Smooth muscle cell (in vitro differentiated cells): ENCODE measurements around the gene WDFY3. TPM values are rescaled to one million over a fixed set of nuclear protein-coding genes. Genes with fewer than 3 reads are reported as not detected.

Experiments
- DNase-seq: peaks from one replicate; lab custom pipeline; 2025; ENCODE audit not compliant: unreplicated experiment; lab: John Stamatoyannopoulos, UW
- H2AFZ ChIP-seq: fragments of 200-600 bp; sonication (generic); 2 replicates; pipeline ENCODE4 v1.6.0; 2016; ENCODE audit warnings: antibody characterized with exemption, low read depth, mild to moderate bottlenecking
- H3F3A ChIP-seq: fragments of 200-600 bp; sonication (generic); 2 replicates; pipeline ENCODE4 v1.6.0; 2017; ENCODE audit warnings: antibody characterized with exemption, low read depth
- H3K27ac ChIP-seq: fragments of 200-600 bp; sonication (generic); 2 replicates; pipeline ENCODE4 v1.5.1; 2016; ENCODE audit warnings: low read depth, mild to moderate bottlenecking
- H3K27me3 ChIP-seq: fragments of 200-600 bp; sonication (generic); 2 replicates; pipeline ENCODE4 v1.6.1; 2016; ENCODE audit warnings: low read depth, mild to moderate bottlenecking
- H3K36me3 ChIP-seq: fragments of 200-600 bp; sonication (generic); 2 replicates; pipeline ENCODE4 v1.5.1; 2016; ENCODE audit warnings: low read depth
- H3K4me1 ChIP-seq: fragments of 200-600 bp; sonication (generic); 2 replicates; pipeline ENCODE4 v1.5.1; 2016; ENCODE audit warnings: low read depth
- H3K4me2 ChIP-seq: fragments of 200-600 bp; sonication (generic); 2 replicates; pipeline ENCODE4 v1.6.0; 2016; ENCODE audit warnings: mild to moderate bottlenecking
- H3K4me3 ChIP-seq: fragments of 200-600 bp; sonication (generic); 2 replicates; pipeline ENCODE4 v1.5.1; 2016; ENCODE audit warnings: mild to moderate bottlenecking
- H3K79me2 ChIP-seq: fragments of 200-600 bp; sonication (generic); 2 replicates; pipeline ENCODE4 v1.6.0; 2016; ENCODE audit warnings: low read depth, mild to moderate bottlenecking
- H3K9ac ChIP-seq: fragments of 200-600 bp; sonication (generic); 2 replicates; pipeline ENCODE4 v1.6.0; 2016; ENCODE audit warnings: low read depth
- H3K9me3 ChIP-seq: fragments of 200-600 bp; sonication (generic); replicated peaks from 2 replicates; pipeline ENCODE4 v1.5.1; 2016; ENCODE audit warnings: low read depth
- H4K20me1 ChIP-seq: fragments of 200-600 bp; sonication (generic); 2 replicates; pipeline ENCODE4 v1.6.0; 2016; ENCODE audit warnings: low read depth
- CTCF ChIP-seq: fragments of 200-600 bp; sonication (generic); IDR thresholded peaks from 2 replicates; pipeline ENCODE4 v1.5.1; 2017; ENCODE audit warnings: borderline replicate concordance, mild to moderate bottlenecking, antibody characterized with exemption; ENCODE audit not compliant: insufficient read depth, poor library complexity, severe bottlenecking
- WGBS: methylation state at CpG from one replicate; pipeline ENCODE4 v1.1.7; 2016; ENCODE audit warnings: low lambda C conversion rate; 5-methylcytosine and 5-hydroxymethylcytosine counted together
- polyA plus RNA-seq: library from polyadenylated mRNA; unstranded; fragments of >200 nt; fragmentation: Nextera tagmentation; extraction: Ambion mirVana; gene quantifications from 2 replicates; pipeline ENCODE4 v1.2.1, GENCODE V29; 2016
- total RNA-seq: library from RNA; depleted of rRNA; stranded (reverse); fragments of >200 nt; gene quantifications from 2 replicates; pipeline ENCODE4 v1.2.3, GENCODE V29; 2014

WDFY3 gene
- total and polyA plus RNA-seq, 2 experiments from 2014 or later: 4.0 to 63.9 TPM

GRCh38 chr4:84995386-84995785 is 28.9 kb upstream of the WDFY3 start:
- 22% methylated on average over 3 of the region's 3 CpGs for WGBS

DNA sequence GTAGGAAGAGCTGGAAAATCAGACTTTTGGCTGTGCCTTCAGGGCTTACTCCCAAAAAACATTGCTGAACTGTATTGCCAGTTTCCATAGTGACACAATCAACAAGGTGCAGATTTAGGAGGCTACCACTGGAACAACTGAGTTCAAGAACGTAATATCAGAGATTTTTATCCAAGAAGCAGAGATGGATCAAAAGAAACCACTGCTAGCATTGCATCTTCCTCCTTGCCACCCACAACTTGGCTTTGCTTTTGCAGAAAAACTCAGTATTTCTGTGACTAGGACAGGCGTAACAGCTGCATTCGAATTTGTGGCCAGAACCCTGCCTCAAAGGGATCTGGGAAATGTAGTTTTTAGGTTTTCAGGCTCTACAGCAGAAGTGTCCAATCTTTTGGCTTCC is 27.8 kb upstream of the WDFY3 start:
- DNase-seq: no peak
- Histone ChIP-seq H3F3A (no peaks in the 10 kb centered on the region), H3K27me3 (no peaks in the 10 kb centered on the region), H3K4me3 (no peak overlapping the region), H3K79me2 (no peaks in the 10 kb centered on the region), H3K36me3 (no peaks in the 10 kb centered on the region), H3K27ac (no peak overlapping the region), H3K9ac (no peak overlapping the region), H3K4me1 (no peaks in the 10 kb centered on the region), H2AFZ (no peak overlapping the region), H4K20me1 (no peaks in the 10 kb centered on the region), H3K4me2 (no peak overlapping the region), H3K9me3 (no peaks in the 10 kb centered on the region)
- WGBS: 50% methylated on average over 3 of the region's 3 CpGs
- TF ChIP-seq CTCF: no peak

More at GRCh38 chr4:84995386-84995785, 28.9 kb upstream of the WDFY3 start:
- Histone ChIP-seq H3K9ac (no peak overlapping the region), H3K27ac (no peak overlapping the region), H3K4me1 (no peaks in the 10 kb centered on the region), H3K27me3 (no peaks in the 10 kb centered on the region), H2AFZ (no peak overlapping the region), H3F3A (no peaks in the 10 kb centered on the region), H3K79me2 (no peaks in the 10 kb centered on the region), H3K9me3 (no peaks in the 10 kb centered on the region), H3K4me2 (no peak overlapping the region), H3K36me3 (no peaks in the 10 kb centered on the region), H4K20me1 (no peaks in the 10 kb centered on the region), H3K4me3 (no peak overlapping the region)
- DNase-seq: no peak
- TF ChIP-seq CTCF: no peak

GRCh38 chr4:84985952-84986351 is 19.5 kb upstream of the WDFY3 start:
- H3K4me2 ChIP-seq: no peak overlapping the region

More at GRCh38 chr4:84985952-84986351, 19.5 kb upstream of the WDFY3 start:
- H3K36me3 ChIP-seq: no peaks in the 10 kb centered on the region
- H3K9me3 ChIP-seq: no peaks in the 10 kb centered on the region
- no peaks in the 10 kb centered on the region for H3K79me2 ChIP-seq
- no peaks in the 10 kb centered on the region for H4K20me1 ChIP-seq
- H3K4me1 ChIP-seq: no peaks in the 10 kb centered on the region
- no peak for DNase-seq
- H3K9ac ChIP-seq: no peak overlapping the region
- no peaks in the 10 kb centered on the region for H3K27me3 ChIP-seq
- no peak overlapping the region for H2AFZ ChIP-seq
- no peak for TF ChIP-seq CTCF
- no peaks in the 10 kb centered on the region for H3F3A ChIP-seq
- H3K4me3 ChIP-seq: no peak overlapping the region
- WGBS: 96% methylated on average over 2 of the region's 2 CpGs
- H3K27ac ChIP-seq: peak overlapping the region; percentile 62
